SK-N-SH treated with all-trans-retinoic acid at 6 μM for 48 hours (cell line): Measurements from ENCODE around the gene FDXR.
A peak's percentile ranks its signal among the peaks of the same experiment; 100 is the strongest.

Experiments used
- ATAC-seq: fragments of 200-7000 bp; cut with Tn5 transposase; 3 replicates; pipeline ENCODE4 v1.9.1; 2020; ENCODE audit warnings: mild to moderate bottlenecking, moderate library complexity
- CSDC2 ChIP-seq: fragments of 250-450 bp; sonication (Bioruptor Pico); IDR thresholded peaks from 2 replicates; pipeline ENCODE4 v1.5.0; 2020; ENCODE audit warnings: mild to moderate bottlenecking, moderate library complexity
- ESRRG ChIP-seq: fragments of 250-450 bp; sonication (Bioruptor Pico); IDR thresholded peaks from 2 replicates; pipeline ENCODE4 v1.6.1; 2021; ENCODE audit warnings: mild to moderate bottlenecking
- GLIS3 ChIP-seq: fragments of 250-450 bp; sonication (Bioruptor Pico); IDR thresholded peaks from 2 replicates; pipeline ENCODE4 v1.5.0; 2020; ENCODE audit warnings: mild to moderate bottlenecking, moderate library complexity
- ISL1 ChIP-seq: fragments of 250-450 bp; sonication (Bioruptor Pico); IDR thresholded peaks from 2 replicates; pipeline ENCODE4 v2.1.2; 2022; ENCODE audit warnings: mild to moderate bottlenecking, moderate library complexity
- OSR1 ChIP-seq: fragments of 250-450 bp; sonication (Bioruptor Pico); IDR thresholded peaks from 2 replicates; pipeline ENCODE4 v1.8.0; 2022; ENCODE audit warnings: moderate library complexity, mild to moderate bottlenecking, inconsistent platforms
- PPARA ChIP-seq: fragments of 250-450 bp; sonication (Bioruptor Pico); IDR thresholded peaks from 2 replicates; pipeline ENCODE4 v1.5.0; 2020; ENCODE audit warnings: mild to moderate bottlenecking, borderline replicate concordance
- RARB ChIP-seq: fragments of 250-450 bp; sonication (Bioruptor Pico); IDR thresholded peaks from 2 replicates; pipeline ENCODE4 v1.8.0; 2021; ENCODE audit warnings: mild to moderate bottlenecking, moderate library complexity
- SNAI2 ChIP-seq: fragments of 250-450 bp; sonication (Bioruptor Pico); IDR thresholded peaks from 2 replicates; pipeline ENCODE4 v1.5.0; 2020; ENCODE audit warnings: mild to moderate bottlenecking, moderate library complexity
- TCF4 ChIP-seq: fragments of 250-450 bp; sonication (Bioruptor Pico); IDR thresholded peaks from 2 replicates; pipeline ENCODE4 v1.8.0; 2021; ENCODE audit warnings: mild to moderate bottlenecking, moderate library complexity, borderline replicate concordance
- TOX ChIP-seq: fragments of 250-450 bp; sonication (Bioruptor Pico); IDR thresholded peaks from 2 replicates; pipeline ENCODE4 v1.8.0; 2021; ENCODE audit warnings: mild to moderate bottlenecking, moderate library complexity, borderline replicate concordance
- ZC3H10 ChIP-seq: fragments of 250-450 bp; sonication (Bioruptor Pico); IDR thresholded peaks from 2 replicates; pipeline ENCODE4 v1.5.1; 2021; ENCODE audit warnings: mild to moderate bottlenecking, moderate library complexity
- ZFP3 ChIP-seq: fragments of 250-450 bp; sonication (Bioruptor Pico); IDR thresholded peaks from 2 replicates; pipeline ENCODE4 v1.5.0; 2020; ENCODE audit warnings: mild to moderate bottlenecking, moderate library complexity
- ZFP30 ChIP-seq: fragments of 450-650 bp; formaldehyde crosslinking; IDR thresholded peaks from 2 replicates; pipeline ENCODE4 v1.5.0; 2022; ENCODE audit warnings: mild to moderate bottlenecking, moderate library complexity
- ZNF565 ChIP-seq: fragments of 450-650 bp; formaldehyde crosslinking; conservative IDR thresholded peaks from 2 replicates; pipeline ENCODE4 v1.5.0; 2020; ENCODE audit warnings: low read depth, mild to moderate bottlenecking, moderate library complexity
- ZNF70 ChIP-seq: fragments of 450-650 bp; formaldehyde crosslinking; IDR thresholded peaks from 2 replicates; pipeline ENCODE4 v1.5.0; 2020; ENCODE audit warnings: mild to moderate bottlenecking, moderate library complexity
- ZNF8 ChIP-seq: fragments of 450-650 bp; formaldehyde crosslinking; IDR thresholded peaks from 2 replicates; pipeline ENCODE4 v1.5.0; 2020; ENCODE audit warnings: mild to moderate bottlenecking, moderate library complexity
- TF ChIP-seq, protein P1 (sequence below): fragments of 250-450 bp; sonication (Bioruptor Pico); IDR thresholded peaks from 2 replicates; pipeline ENCODE4 v1.5.1; 2020; ENCODE audit warnings: low read depth, mild to moderate bottlenecking, moderate library complexity
- TF ChIP-seq, protein P2 (sequence below): fragments of 250-450 bp; sonication (Bioruptor Pico); IDR thresholded peaks from 2 replicates; pipeline ENCODE4 v1.8.0; 2020; ENCODE audit warnings: mild to moderate bottlenecking, moderate library complexity, borderline replicate concordance
- TF ChIP-seq, protein P3 (sequence below): fragments of 250-450 bp; sonication (Bioruptor Pico); IDR thresholded peaks from 2 replicates; pipeline ENCODE4 v1.8.0; 2021; ENCODE audit warnings: low read depth, mild to moderate bottlenecking, moderate library complexity, borderline replicate concordance
- TF ChIP-seq, protein P4 (sequence below): fragments of 250-450 bp; sonication (Bioruptor Pico); IDR thresholded peaks from 2 replicates; pipeline ENCODE4 v1.5.1; 2021; ENCODE audit warnings: mild to moderate bottlenecking, moderate library complexity

Gene FDXR

DNA sequence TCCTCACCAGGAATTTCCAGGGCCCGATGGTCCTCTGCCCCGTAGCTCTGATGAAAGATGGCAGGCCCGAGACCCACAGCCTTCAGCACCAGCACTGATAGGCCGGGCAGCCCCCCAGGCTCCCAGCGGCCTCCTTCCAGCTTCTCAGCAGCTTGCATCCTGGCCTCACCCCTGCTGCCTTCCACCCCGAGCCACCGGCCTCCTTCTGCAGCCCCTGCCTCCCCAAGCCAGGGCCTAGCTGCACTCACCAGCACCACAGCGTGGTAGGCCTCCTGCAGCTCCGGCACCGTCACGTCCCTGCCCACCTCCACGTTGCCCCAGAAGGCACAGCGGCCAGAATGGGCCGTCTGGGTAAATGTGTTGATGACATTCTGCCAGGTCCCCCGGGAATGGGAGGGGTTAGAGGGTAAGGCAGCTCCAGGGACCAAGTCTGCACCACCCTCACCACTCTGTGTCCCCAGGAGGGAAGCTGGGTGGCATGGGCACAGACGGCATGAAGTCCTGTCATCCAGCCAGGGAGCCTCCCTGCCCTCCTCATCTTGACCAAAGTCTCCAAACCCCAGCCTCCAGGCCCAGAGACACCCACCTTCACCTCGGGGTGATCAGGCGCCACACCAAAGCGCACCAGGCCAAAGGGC lies 6.5 kb downstream of the FDXR start (continued):
- TF ChIP-seq, protein P1, sequence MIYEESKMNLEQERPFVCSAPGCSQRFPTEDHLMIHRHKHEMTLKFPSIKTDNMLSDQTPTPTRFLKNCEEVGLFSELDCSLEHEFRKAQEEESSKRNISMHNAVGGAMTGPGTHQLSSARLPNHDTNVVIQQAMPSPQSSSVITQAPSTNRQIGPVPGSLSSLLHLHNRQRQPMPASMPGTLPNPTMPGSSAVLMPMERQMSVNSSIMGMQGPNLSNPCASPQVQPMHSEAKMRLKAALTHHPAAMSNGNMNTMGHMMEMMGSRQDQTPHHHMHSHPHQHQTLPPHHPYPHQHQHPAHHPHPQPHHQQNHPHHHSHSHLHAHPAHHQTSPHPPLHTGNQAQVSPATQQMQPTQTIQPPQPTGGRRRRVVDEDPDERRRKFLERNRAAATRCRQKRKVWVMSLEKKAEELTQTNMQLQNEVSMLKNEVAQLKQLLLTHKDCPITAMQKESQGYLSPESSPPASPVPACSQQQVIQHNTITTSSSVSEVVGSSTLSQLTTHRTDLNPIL (CRISPR knock-in tag) = no peak

DNA sequence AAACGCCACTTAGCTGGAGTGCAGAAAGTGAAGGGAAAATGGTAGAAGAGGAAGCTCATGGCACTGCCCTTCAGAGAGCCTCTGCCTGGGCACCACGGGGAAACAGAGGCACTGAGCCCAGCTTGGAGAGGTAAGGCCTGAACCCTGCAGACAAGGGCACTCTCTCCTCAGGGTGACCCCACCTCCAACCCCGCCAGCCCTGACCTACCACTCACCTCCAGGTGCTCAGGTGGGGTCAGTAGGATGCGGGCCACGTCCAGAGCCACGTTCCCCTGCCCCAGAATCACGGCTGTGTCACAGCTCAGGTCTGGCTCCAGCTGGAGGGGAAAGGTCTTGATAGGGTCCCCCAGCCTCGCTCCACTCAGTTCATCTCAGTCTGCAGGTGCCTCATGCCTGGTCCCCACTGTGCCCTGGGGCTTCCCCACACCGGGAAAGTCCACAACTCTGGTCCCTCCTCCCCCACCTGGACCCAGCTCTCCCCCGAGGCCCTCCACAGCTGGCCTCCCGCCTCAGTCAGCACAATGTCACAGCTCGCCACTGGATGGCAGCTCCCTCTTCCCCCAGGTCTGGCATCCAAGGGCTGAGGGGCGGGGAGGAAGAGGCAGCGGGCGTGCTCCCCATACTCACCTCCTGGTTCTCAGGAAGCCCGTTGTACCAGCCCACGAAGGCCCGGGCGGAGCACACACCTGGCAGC lies 7.1 kb downstream of the FDXR start:
- TF ChIP-seq TCF4 (CRISPR knock-in tag) = no peak
- no peak for ATAC-seq

DNA sequence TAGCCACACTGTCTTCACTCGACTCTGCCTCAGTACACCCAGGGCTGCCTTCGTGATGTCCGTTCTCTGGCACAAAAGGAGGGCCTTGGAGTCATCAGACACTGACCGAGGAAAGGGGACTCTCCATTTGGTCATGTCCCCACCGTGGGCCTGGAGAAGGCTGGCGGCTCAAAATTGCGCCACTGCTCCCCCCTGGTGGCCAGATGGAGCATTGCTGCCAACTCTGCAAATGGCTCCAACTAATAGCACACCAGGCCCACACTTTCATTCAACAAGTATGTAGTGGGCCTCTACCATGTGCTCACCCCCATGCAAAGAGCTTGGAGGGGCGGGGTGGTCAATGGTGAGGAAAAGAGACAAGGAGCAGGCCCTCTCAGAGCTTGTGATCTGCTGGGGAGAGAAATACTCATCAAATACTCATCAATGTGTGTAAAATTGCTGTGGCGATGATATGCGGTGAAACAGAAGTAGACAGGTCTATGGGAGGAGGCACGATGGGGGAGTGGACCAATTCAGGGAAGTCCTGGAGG lies 7.9 kb downstream of the FDXR start:
- ATAC-seq = peak; percentile 77
- TF ChIP-seq CSDC2 (CRISPR knock-in tag) (no peak), SNAI2 (CRISPR knock-in tag) (no peak), ZNF565 (CRISPR knock-in tag) (no peak), ZNF70 (CRISPR knock-in tag) (no peak)
- TF ChIP-seq, all 23 proteins: peak for 0

DNA sequence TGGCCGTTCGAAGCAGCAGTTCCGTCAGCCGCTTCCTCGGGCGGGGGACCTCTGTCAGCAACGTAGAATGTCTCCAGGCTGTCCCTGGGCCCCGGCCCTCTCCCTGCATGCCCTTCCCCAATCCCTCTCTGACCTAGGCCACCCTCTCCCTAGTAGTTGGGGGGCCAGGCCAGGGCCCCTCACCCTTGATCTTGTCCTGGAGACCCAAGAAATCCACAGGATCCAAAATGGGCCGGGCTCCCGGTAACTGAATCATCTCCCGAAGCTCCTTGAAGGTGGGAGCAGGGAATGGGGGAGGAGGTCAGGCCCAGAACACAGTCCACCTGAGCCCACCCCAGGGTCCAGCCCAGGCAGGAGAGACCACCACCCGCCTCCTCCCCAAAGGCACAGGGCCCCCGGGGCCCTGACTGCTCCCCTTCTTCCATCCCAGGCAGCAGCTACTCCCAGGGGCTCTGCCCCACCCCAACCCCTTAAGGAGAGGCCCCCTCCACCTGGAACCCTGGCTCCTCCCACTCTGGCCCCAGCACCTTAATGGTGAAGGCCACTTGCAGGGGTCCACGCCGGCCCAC lies 8.4 kb downstream of the FDXR start:
- no peak for ATAC-seq
- TF ChIP-seq GLIS3 (CRISPR knock-in tag) (no peak), PPARA (no peak), TOX (no peak), ESRRG (no peak), ZNF70 (CRISPR knock-in tag) (no peak), ZFP3 (CRISPR knock-in tag) (no peak), ZNF565 (CRISPR knock-in tag) (no peak)
- TF ChIP-seq, all 23 proteins: peak for 0

DNA sequence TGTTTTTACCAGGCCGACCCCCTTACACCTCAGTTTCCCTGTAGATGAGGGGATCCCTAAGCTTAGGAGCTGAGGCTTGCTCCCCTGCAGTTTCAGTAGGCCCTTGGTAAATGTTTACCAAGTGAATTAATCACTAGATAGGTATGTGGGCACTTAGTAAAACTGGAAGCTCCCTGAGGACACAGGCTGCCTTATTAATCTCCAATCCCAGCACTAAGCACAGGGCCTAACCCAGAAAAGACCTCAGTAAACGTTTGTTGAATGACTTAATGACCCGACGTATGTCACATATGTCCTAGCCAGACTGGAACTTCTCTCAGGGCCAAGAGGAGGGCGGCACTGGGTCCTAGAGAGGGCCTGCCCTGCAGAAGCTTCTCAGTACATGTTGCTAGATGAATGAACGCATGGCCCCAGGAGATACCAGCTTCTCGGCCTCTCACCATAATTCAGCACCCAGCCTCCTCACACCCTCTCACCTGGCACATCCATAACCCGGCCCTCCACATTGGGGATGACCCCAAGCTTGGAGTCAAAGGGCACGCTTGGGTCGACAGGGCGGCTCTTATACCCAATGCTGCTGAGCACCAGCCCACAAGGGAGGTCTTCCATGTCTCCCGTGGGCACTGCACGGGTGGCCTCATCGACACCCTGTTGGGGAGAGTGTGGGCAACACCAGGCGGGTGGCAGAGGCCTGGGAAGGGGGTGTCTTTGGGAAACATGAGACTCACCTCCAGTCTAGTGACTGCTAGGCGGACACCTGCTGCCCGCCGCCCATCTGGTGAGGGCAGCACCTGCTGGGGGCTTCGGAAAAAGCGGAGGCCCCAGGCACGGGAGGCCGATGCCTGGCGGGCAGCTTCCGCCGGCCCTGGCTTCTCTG lies 9.1 kb downstream of the FDXR start:
- TF ChIP-seq OSR1 (CRISPR knock-in tag) (no peak), RARB (CRISPR knock-in tag) (no peak), ISL1 (no peak), ZC3H10 (CRISPR knock-in tag) (no peak)
- TF ChIP-seq, protein P2, sequence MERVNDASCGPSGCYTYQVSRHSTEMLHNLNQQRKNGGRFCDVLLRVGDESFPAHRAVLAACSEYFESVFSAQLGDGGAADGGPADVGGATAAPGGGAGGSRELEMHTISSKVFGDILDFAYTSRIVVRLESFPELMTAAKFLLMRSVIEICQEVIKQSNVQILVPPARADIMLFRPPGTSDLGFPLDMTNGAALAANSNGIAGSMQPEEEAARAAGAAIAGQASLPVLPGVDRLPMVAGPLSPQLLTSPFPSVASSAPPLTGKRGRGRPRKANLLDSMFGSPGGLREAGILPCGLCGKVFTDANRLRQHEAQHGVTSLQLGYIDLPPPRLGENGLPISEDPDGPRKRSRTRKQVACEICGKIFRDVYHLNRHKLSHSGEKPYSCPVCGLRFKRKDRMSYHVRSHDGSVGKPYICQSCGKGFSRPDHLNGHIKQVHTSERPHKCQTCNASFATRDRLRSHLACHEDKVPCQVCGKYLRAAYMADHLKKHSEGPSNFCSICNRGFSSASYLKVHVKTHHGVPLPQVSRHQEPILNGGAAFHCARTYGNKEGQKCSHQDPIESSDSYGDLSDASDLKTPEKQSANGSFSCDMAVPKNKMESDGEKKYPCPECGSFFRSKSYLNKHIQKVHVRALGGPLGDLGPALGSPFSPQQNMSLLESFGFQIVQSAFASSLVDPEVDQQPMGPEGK = no peak
- no peak for ATAC-seq

DNA sequence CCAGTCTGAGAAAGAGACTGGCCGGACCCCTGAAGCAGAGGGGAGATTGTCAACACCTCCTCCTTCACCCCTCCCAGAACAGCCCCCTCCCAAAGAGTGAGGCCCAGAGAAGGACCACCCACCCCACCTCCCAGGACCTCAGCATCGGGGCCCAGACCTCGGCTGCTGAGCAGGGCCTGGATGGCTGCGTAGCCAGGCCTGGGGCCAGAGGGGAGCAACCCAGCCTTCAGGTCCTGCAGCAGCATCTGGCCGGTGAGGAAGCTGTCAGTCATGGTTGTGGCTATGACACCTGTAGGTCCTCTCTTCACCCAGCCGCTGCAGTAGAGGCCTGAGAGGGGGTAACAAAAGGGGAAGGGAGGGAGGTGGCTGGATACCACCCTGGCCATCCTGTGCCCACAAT lies 9.9 kb downstream of the FDXR start:
- no peak for ATAC-seq
- TF ChIP-seq, protein P2 = no peak
- TF ChIP-seq TOX (no peak), TCF4 (CRISPR knock-in tag) (no peak), SNAI2 (CRISPR knock-in tag) (no peak), ZNF8 (CRISPR knock-in tag) (no peak), ZFP3 (CRISPR knock-in tag) (no peak), CSDC2 (CRISPR knock-in tag) (no peak), RARB (CRISPR knock-in tag) (no peak), ZFP30 (CRISPR knock-in tag) (no peak), ZC3H10 (CRISPR knock-in tag) (no peak)
- TF ChIP-seq, protein P1 (CRISPR knock-in tag) = no peak
- TF ChIP-seq, protein P3, sequence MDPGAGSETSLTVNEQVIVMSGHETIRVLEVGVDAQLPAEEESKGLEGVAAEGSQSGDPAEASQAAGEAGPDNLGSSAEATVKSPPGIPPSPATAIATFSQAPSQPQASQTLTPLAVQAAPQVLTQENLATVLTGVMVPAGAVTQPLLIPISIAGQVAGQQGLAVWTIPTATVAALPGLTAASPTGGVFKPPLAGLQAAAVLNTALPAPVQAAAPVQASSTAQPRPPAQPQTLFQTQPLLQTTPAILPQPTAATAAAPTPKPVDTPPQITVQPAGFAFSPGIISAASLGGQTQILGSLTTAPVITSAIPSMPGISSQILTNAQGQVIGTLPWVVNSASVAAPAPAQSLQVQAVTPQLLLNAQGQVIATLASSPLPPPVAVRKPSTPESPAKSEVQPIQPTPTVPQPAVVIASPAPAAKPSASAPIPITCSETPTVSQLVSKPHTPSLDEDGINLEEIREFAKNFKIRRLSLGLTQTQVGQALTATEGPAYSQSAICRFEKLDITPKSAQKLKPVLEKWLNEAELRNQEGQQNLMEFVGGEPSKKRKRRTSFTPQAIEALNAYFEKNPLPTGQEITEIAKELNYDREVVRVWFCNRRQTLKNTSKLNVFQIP (CRISPR knock-in tag) = no peak
- TF ChIP-seq, protein P4, sequence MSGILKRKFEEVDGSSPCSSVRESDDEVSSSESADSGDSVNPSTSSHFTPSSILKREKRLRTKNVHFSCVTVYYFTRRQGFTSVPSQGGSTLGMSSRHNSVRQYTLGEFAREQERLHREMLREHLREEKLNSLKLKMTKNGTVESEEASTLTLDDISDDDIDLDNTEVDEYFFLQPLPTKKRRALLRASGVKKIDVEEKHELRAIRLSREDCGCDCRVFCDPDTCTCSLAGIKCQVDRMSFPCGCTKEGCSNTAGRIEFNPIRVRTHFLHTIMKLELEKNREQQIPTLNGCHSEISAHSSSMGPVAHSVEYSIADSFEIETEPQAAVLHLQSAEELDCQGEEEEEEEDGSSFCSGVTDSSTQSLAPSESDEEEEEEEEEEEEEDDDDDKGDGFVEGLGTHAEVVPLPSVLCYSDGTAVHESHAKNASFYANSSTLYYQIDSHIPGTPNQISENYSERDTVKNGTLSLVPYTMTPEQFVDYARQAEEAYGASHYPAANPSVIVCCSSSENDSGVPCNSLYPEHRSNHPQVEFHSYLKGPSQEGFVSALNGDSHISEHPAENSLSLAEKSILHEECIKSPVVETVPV (CRISPR knock-in tag) = no peak
